Measurements from ENCODE around the gene LRRC37A3. TPM values are rescaled to one million over a fixed set of nuclear protein-coding genes. Genes with fewer than 3 reads are reported as not detected.
"Not testable (repeated sequence)": the region's sequence is repeated elsewhere in the genome, so short reads cannot be mapped to it uniquely, and the experiment has no call there.

Gene LRRC37A3
- total RNA-seq, 2 donors from 2014 or later = 7.2 to 16.4 TPM

DNA sequence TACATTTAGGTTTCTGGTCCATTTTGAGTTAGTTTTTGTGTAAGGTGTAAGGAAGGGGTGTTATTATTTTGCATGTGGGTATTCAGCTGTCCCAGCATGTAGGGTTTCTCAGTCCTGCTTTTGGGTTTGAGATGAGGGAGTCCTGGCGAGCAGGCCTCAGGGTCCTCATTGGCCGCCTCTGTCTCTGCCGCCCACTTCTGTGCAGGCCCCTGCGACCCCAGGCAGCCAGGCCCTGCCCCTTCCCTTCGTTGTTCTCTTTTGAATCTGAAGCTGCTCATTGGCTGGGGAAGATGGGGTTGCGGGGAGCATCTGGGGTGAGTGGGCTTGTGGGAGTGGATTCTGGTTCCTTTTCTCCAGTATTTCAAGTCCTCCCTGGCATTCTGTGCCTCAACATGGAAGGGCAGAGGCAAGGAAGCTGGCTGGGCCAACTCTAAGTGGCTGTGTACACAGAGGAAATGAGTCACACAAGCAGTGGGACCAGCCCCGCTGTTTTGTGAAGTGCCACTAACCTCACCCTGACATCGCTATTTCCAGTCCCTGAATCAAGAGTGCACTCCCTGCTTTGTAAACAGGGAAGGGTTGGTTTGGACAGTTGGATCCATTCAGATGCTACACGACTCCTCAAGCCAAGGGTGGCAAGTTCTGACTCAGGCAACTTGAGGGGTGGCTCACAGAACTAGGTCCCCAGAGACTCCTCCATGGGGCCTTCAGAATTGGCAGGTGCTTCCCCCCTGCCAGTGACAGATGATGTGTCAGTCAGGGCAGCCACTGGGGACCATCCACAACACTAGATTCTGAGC is 110.9 kb downstream of the LRRC37A3 start:
- H3K9me3 Mint-ChIP-seq, H3K36me3 Mint-ChIP-seq: not testable (repeated sequence)
- DNase-seq (ENCODE audit: low spot score in 2 of 2) (peak; percentile 47 to 83), ATAC-seq (peak; percentile 95 to 96)
- peak overlapping the region; percentile 79 to 95 for H3K27ac Mint-ChIP-seq

Other genes with a start within 250 kb of the LRRC37A3 start
- gene GNA13, start 137.3 kb upstream of the LRRC37A3 start, total RNA-seq = 10 to 100 TPM; 53.0 to 74.7 TPM
- 1 to 10 TPM; 1.1 to 1.7 TPM for gene RGS9, start 217.9 kb upstream of the LRRC37A3 start, total RNA-seq